Osteoblast (primary cell): ENCODE measurements around the gene GAR1. TPM values are rescaled to one million over a fixed set of nuclear protein-coding genes. Genes with fewer than 3 reads are reported as not detected.

ENCODE experiments used
- DNase-seq: peaks from one replicate; pipeline ENCODE4 v3.0.0; 2011; ENCODE audit warnings: low spot score, mixed read lengths; ENCODE audit not compliant: insufficient read length; ENCODE audit errors: missing footprints
- H2AFZ ChIP-seq: 2 replicates; pipeline ENCODE4 v1.6.0; 2011; ENCODE audit warnings: mild to moderate bottlenecking, low read length
- H3K27ac ChIP-seq: 2 replicates; pipeline ENCODE4 v1.5.1; 2011; ENCODE audit warnings: mild to moderate bottlenecking, low read depth, low read length, moderate library complexity
- H3K27me3 ChIP-seq: 2 replicates; pipeline ENCODE4 v1.6.0; 2012; ENCODE audit warnings: mild to moderate bottlenecking, control low read depth, inconsistent platforms, low read length, moderate library complexity; ENCODE audit not compliant: insufficient read depth
- H3K36me3 ChIP-seq: 2 replicates; pipeline ENCODE4 v1.5.1; 2011; ENCODE audit warnings: mild to moderate bottlenecking, low read length, control low read depth, moderate library complexity; ENCODE audit not compliant: insufficient read depth
- H3K4me1 ChIP-seq: 2 replicates; pipeline ENCODE4 v1.5.1; 2011; ENCODE audit warnings: mild to moderate bottlenecking, low read length, control low read depth, moderate library complexity; ENCODE audit not compliant: insufficient read depth
- H3K4me2 ChIP-seq: 2 replicates; pipeline ENCODE4 v1.6.0; 2011; ENCODE audit warnings: mild to moderate bottlenecking, low read length; ENCODE audit not compliant: insufficient read depth
- H3K4me3 ChIP-seq: fragments of 200-600 bp; sonication (generic); 3 replicates; pipeline ENCODE4 v1.5.1; 2012; ENCODE audit warnings: mild to moderate bottlenecking, low read length, inconsistent platforms; ENCODE audit not compliant: insufficient read depth
- H3K79me2 ChIP-seq: 2 replicates; pipeline ENCODE4 v1.6.0; 2012; ENCODE audit warnings: mild to moderate bottlenecking, low read length, control low read depth, inconsistent platforms; ENCODE audit not compliant: insufficient read depth
- H3K9me3 ChIP-seq: 2 replicates; pipeline ENCODE4 v1.5.1; 2011; ENCODE audit warnings: low read depth, low read length, control low read depth
- H4K20me1 ChIP-seq: 2 replicates; pipeline ENCODE4 v1.6.0; 2012; ENCODE audit warnings: mild to moderate bottlenecking, low read length, control low read depth; ENCODE audit not compliant: insufficient read depth
- total RNA-seq: library from RNA; depleted of rRNA; stranded (reverse); fragments of >200 nt; gene quantifications from 2 replicates; pipeline ENCODE4 v1.2.3, GENCODE V29; 2012
- TF ChIP-seq, protein P1 (sequence below): IDR thresholded peaks from 2 replicates; pipeline ENCODE4 v1.5.1; 2011; ENCODE audit warnings: mild to moderate bottlenecking, low read depth, low read length, moderate library complexity; ENCODE audit errors: extremely low read depth

Gene GAR1
- total RNA-seq, 1 donor = 2.9 TPM

DNA sequence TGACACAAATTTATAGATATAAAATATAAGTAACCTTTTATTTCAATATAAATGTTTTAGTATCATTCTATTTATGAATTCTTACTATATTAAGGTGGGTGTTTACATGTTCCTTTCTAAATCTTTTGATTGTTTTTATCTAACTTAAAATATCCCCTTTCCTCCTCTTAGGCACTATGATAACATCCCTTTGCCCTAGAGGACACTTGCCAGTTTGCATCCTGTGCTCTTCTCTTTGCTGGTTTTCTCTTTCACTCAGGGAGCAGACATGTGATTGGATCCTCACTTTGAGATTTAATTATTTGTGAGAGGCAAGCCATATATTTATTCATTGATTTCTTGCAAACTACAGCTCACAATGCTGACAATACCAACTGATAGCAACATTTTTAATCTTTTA lies 48.6 kb downstream of the GAR1 start:
- Histone ChIP-seq H3K79me2 (no peaks in the 10 kb centered on the region), H4K20me1 (no peaks in the 10 kb centered on the region), H3K4me2 (no peak overlapping the region), H3K9me3 (no peaks in the 10 kb centered on the region), H3K27ac (no peak overlapping the region), H3K4me1 (no peaks in the 10 kb centered on the region), H3K36me3 (no peaks in the 10 kb centered on the region), H3K27me3 (no peaks in the 10 kb centered on the region), H2AFZ (no peak overlapping the region), H3K4me3 (no peak overlapping the region)
- DNase-seq = no peak
- TF ChIP-seq, protein P1, sequence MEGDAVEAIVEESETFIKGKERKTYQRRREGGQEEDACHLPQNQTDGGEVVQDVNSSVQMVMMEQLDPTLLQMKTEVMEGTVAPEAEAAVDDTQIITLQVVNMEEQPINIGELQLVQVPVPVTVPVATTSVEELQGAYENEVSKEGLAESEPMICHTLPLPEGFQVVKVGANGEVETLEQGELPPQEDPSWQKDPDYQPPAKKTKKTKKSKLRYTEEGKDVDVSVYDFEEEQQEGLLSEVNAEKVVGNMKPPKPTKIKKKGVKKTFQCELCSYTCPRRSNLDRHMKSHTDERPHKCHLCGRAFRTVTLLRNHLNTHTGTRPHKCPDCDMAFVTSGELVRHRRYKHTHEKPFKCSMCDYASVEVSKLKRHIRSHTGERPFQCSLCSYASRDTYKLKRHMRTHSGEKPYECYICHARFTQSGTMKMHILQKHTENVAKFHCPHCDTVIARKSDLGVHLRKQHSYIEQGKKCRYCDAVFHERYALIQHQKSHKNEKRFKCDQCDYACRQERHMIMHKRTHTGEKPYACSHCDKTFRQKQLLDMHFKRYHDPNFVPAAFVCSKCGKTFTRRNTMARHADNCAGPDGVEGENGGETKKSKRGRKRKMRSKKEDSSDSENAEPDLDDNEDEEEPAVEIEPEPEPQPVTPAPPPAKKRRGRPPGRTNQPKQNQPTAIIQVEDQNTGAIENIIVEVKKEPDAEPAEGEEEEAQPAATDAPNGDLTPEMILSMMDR = no peak

DNA sequence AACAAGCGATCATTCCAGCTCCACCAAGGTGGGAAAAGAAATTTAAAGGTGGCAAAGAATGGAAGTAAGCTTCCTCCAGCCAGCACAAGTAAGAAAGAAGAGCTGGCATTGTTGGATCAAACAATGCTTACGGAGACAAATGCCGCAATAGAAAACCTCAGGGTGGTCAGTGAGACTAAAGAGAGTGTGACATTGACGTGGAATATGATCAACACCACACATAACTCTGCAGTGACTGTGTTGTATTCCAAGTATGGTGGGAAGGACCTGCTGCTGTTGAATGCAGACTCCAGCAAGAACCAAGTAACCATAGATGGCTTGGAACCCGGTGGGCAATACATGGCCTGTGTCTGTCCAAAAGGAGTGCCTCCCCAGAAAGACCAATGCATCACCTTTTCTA lies 54.5 kb downstream of the GAR1 start:
- H3K4me3 ChIP-seq = no peak overlapping the region
- no peak overlapping the region for H3K27ac ChIP-seq
- no peaks in the 10 kb centered on the region for H3K27me3 ChIP-seq
- no peaks in the 10 kb centered on the region for H3K4me1 ChIP-seq
- no peaks in the 10 kb centered on the region for H3K79me2 ChIP-seq
- TF ChIP-seq, protein P1 = no peak
- no peak overlapping the region for H3K4me2 ChIP-seq
- no peaks in the 10 kb centered on the region for H3K9me3 ChIP-seq
- DNase-seq = no peak
- H2AFZ ChIP-seq = no peak overlapping the region
- no peaks in the 10 kb centered on the region for H3K36me3 ChIP-seq
- H4K20me1 ChIP-seq = no peaks in the 10 kb centered on the region

DNA sequence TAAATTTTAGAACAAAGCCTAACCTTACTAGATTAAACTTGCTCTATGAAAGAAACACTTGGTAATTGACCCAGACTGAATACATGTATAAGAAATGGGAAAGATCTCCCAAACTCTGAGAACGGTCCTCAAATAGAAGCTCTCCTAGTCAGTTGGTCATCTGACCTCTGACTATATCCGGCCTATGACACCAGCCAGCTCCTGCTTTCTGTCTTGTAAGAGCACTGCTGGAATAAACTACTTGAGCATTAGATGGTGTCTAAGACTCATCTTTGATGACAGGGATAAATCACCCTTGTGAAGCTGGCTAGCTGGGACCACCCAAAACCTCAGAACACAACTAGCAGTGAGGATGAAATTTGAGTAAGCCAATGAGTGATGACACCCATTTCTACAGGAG lies 56.5 kb downstream of the GAR1 start:
- H3K79me2 ChIP-seq = no peaks in the 10 kb centered on the region
- no peaks in the 10 kb centered on the region for H3K9me3 ChIP-seq
- no peak overlapping the region for H3K27ac ChIP-seq
- H3K4me2 ChIP-seq = no peak overlapping the region
- H2AFZ ChIP-seq = no peak overlapping the region
- H4K20me1 ChIP-seq = no peaks in the 10 kb centered on the region
- H3K27me3 ChIP-seq = no peaks in the 10 kb centered on the region
- H3K4me1 ChIP-seq = no peaks in the 10 kb centered on the region
- DNase-seq = no peak
- TF ChIP-seq, protein P1 = no peak
- H3K36me3 ChIP-seq = no peaks in the 10 kb centered on the region
- no peak overlapping the region for H3K4me3 ChIP-seq

DNA sequence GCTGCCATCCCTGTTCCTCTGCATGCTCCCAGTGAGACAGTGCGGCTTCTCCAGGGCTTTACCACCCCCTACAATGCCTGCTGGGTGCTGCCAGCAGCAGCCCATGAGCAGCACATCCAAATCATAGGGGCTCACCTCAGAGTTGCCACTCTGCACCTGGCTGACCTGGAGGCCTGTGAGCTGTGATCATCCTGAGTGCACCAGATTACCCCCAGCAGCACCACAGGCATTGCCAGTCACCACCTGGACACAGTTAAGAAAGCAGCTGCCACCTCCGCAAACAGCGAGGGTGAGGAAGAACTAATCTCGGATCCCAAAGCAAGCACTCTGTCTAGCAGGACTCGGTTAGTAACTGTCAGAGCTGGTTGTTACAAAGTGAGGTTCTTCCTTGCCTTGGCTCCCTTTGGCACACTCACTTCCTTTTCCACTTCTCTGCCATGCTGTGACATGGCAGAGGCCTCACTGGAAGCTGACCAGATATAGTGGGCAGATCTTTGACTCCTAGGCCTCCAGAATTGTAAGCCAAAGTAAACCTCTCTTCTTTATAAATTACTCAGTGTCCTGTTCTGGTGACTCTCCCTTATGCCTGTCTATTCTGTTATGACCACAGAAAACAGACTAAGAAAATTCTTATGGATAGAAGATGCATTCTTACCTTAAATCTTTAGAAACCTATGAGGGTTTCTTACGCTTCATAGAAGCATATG lies 57.5 kb downstream of the GAR1 start:
- TF ChIP-seq, protein P1 = no peak
- Histone ChIP-seq H3K36me3 (no peaks in the 10 kb centered on the region), H3K79me2 (no peaks in the 10 kb centered on the region), H2AFZ (no peak overlapping the region), H3K9me3 (no peaks in the 10 kb centered on the region), H3K27ac (no peak overlapping the region), H3K4me1 (no peaks in the 10 kb centered on the region), H4K20me1 (no peaks in the 10 kb centered on the region), H3K4me3 (no peak overlapping the region), H3K27me3 (no peaks in the 10 kb centered on the region), H3K4me2 (no peak overlapping the region)
- DNase-seq = peak; percentile 29
